ENCODE results near the gene ITGB3. TPM values are rescaled to one million over a fixed set of nuclear protein-coding genes. Genes with fewer than 3 reads are reported as not detected.

The ITGB3 gene
- total and polyA plus RNA-seq, 10 of the 15 experiments (the other 5 are each of a cell fraction or from before 2014, with no cell fraction given) = 0.69 to 22.8 (median 13.6) TPM

DNA sequence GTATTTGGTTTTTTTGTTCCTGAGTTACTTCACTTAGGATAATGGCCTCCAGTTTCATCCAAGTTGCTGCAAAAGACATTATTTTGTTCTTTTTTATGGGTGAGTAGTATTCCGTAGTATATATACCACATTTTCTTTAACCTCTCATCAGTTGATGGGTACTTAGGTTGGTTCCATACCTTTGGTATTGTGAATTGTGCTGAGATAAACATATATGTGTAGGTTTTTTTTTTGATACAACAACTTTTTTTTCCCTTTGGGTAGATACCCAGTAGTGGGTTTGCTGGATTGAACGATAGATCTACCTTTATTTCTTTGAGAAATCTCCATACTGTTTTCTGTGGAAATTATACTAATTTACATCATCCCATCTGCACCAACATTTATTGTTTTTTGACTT, 76.9 kb downstream of the ITGB3 start:
- no peak overlapping the region for H3K9ac ChIP-seq (ENCODE audit: control insufficient read depth, insufficient read depth, low read length)
- DNase-seq (ENCODE audit: low read depth, low spot score) (no peak), ATAC-seq (no peak), FAIRE-seq (no peak)
- no peak overlapping the region for H3K4me2 ChIP-seq (ENCODE audit: control insufficient read depth, insufficient read depth)
- no peaks in the 10 kb centered on the region for H4K20me1 ChIP-seq (ENCODE audit: control insufficient read depth, insufficient read depth)
- POLR2A ChIA-PET = no interaction called here
- no peak overlapping the region for H3K4me3 ChIP-seq
- H2AFZ ChIP-seq (ENCODE audit: control insufficient read depth, low read depth, low read length) = no peak overlapping the region
- no peaks in the 10 kb centered on the region for H3K36me3 ChIP-seq (ENCODE audit: control insufficient read depth in 2 of 2, insufficient read depth in 2 of 2, low read length in 1 of 2)
- no TSS peak for BruUV-seq (replicated peaks)
- no peaks in the 10 kb centered on the region for H3K79me2 ChIP-seq (ENCODE audit: control insufficient read depth, insufficient read depth, low read length)
- CTCF ChIA-PET = no interaction called here
- no peak for TF ChIP-seq KLF5 (IDR thresholded peaks at IDR 0.05; ENCODE audit: partially characterized antibody)
- no peak for TF ChIP-seq FOXK2 (IDR thresholded peaks at IDR 0.05)
- TF ChIP-seq BHLHE40 (IDR thresholded peaks at IDR 0.05; ENCODE audit: borderline replicate concordance in 1 of 2, low read depth in 2 of 2, low read length in 1 of 2) = no peak
- TF ChIP-seq ZNF24 (IDR thresholded peaks at IDR 0.05) = no peak
- no peak for TF ChIP-seq IRF4 (IDR thresholded peaks at IDR 0.05; ENCODE audit: low read depth, low read length)
- RAD21 ChIA-PET (ENCODE audit: unreplicated experiment) = no interaction called here
- intact Hi-C loops (cut with micrococcal nuclease; ENCODE audit: unreplicated experiment) (no loop called here), in situ Hi-C loops (cut with MboI) (no loop called here)
- no peaks in the 10 kb centered on the region for H3K9me3 ChIP-seq (replicated peaks; ENCODE audit: control insufficient read depth, insufficient read depth, low read length)
- 83% methylated on average over 2 of the region's 2 CpGs for WGBS (ENCODE audit: insufficient coverage, insufficient replicate concordance, low lambda C conversion rate, missing lambda C conversion rate)
- SMC1A ChIA-PET (ENCODE audit: uncharacterized antibody, unreplicated experiment) = interaction anchor here (1.0 kb wide), 1 partner anchor 610 kb away, joined by 3 read pairs; no protein-coding TSS in a partner anchor
- H3K27ac ChIP-seq (ENCODE audit: control insufficient read depth, insufficient read depth) = no peak overlapping the region
- no peaks in the 10 kb centered on the region for H3K27me3 ChIP-seq (replicated peaks in 1 of 2; ENCODE audit: control insufficient read depth in 2 of 2, insufficient read depth in 2 of 2, low read length in 1 of 2)
- H3K4me1 ChIP-seq (ENCODE audit: control insufficient read depth, insufficient read depth, low read length) = no peaks in the 10 kb centered on the region

- Histone ChIP-seq H3K79me2 (ENCODE audit: control insufficient read depth, insufficient read depth, low read length) (no peaks in the 10 kb centered on the region), H3K27ac (ENCODE audit: control insufficient read depth, insufficient read depth) (no peak overlapping the region), H3K27me3 (replicated peaks in 1 of 2; ENCODE audit: control insufficient read depth in 2 of 2, insufficient read depth in 2 of 2, low read length in 1 of 2) (no peaks in the 10 kb centered on the region), H3K36me3 (ENCODE audit: control insufficient read depth in 2 of 2, insufficient read depth in 2 of 2, low read length in 1 of 2) (no peaks in the 10 kb centered on the region), H3K4me2 (ENCODE audit: control insufficient read depth, insufficient read depth) (no peak overlapping the region), H4K20me1 (ENCODE audit: control insufficient read depth, insufficient read depth) (no peaks in the 10 kb centered on the region), H2AFZ (ENCODE audit: control insufficient read depth, low read depth, low read length) (no peak overlapping the region), H3K9ac (ENCODE audit: control insufficient read depth, insufficient read depth, low read length) (no peak overlapping the region), H3K4me3 (no peak overlapping the region), H3K4me1 (ENCODE audit: control insufficient read depth, insufficient read depth, low read length) (no peaks in the 10 kb centered on the region), H3K9me3 (replicated peaks; ENCODE audit: control insufficient read depth, insufficient read depth, low read length) (no peaks in the 10 kb centered on the region)
- CTCF ChIA-PET = no interaction called here
- in situ Hi-C loops (cut with MboI) = no loop called here
- RAD21 ChIA-PET (ENCODE audit: unreplicated experiment) = no interaction called here
- POLR2A ChIA-PET = no interaction called here
- BruUV-seq (replicated peaks) = no TSS peak
- DNase-seq (ENCODE audit: low read depth, low spot score) (no peak), FAIRE-seq (no peak), ATAC-seq (no peak)
- SMC1A ChIA-PET (ENCODE audit: uncharacterized antibody, unreplicated experiment) = no interaction called here
- intact Hi-C loops (cut with micrococcal nuclease; ENCODE audit: unreplicated experiment) = no loop called here
- TF ChIP-seq, protein P1, sequence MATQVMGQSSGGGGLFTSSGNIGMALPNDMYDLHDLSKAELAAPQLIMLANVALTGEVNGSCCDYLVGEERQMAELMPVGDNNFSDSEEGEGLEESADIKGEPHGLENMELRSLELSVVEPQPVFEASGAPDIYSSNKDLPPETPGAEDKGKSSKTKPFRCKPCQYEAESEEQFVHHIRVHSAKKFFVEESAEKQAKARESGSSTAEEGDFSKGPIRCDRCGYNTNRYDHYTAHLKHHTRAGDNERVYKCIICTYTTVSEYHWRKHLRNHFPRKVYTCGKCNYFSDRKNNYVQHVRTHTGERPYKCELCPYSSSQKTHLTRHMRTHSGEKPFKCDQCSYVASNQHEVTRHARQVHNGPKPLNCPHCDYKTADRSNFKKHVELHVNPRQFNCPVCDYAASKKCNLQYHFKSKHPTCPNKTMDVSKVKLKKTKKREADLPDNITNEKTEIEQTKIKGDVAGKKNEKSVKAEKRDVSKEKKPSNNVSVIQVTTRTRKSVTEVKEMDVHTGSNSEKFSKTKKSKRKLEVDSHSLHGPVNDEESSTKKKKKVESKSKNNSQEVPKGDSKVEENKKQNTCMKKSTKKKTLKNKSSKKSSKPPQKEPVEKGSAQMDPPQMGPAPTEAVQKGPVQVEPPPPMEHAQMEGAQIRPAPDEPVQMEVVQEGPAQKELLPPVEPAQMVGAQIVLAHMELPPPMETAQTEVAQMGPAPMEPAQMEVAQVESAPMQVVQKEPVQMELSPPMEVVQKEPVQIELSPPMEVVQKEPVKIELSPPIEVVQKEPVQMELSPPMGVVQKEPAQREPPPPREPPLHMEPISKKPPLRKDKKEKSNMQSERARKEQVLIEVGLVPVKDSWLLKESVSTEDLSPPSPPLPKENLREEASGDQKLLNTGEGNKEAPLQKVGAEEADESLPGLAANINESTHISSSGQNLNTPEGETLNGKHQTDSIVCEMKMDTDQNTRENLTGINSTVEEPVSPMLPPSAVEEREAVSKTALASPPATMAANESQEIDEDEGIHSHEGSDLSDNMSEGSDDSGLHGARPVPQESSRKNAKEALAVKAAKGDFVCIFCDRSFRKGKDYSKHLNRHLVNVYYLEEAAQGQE (IDR thresholded peaks at IDR 0.05; ENCODE audit: low read depth, low read length) = no peak
- TF ChIP-seq GABPA (IDR thresholded peaks at IDR 0.05; ENCODE audit: low read depth) (no peak), MYB (IDR thresholded peaks at IDR 0.05; ENCODE audit: borderline replicate concordance, low read depth, low read length) (no peak), NFYA (IDR thresholded peaks at IDR 0.05; ENCODE audit: borderline replicate concordance, low read depth, low read length) (no peak), CTCF (IDR thresholded peaks at IDR 0.05 in 2 of 3, conservative IDR thresholded peaks at IDR 0.05 in 1 of 3; ENCODE audit: control insufficient read depth in 2 of 3, extremely low read depth in 1 of 3, insufficient read depth in 1 of 3, low read depth in 3 of 3, low read length in 3 of 3) (no peak), SMAD5 (IDR thresholded peaks at IDR 0.05; ENCODE audit: low read depth) (no peak), USF1 (IDR thresholded peaks at IDR 0.05; ENCODE audit: borderline replicate concordance, extremely low read length, insufficient read depth, low read depth, low read length) (no peak)
These were observed 78.7 kb downstream of the ITGB3 start for GRCh38 chr17:47332287-47332686.
